ENCODE data around the gene SPATA31C2. TPM values are rescaled to one million over a fixed set of nuclear protein-coding genes. Genes with fewer than 3 reads are reported as not detected.

SPATA31C2 gene
- total and polyA plus RNA-seq, 2 donors (not counting 3 experiments of a cell fraction or from before 2014, with no cell fraction given) = not detected

DNA sequence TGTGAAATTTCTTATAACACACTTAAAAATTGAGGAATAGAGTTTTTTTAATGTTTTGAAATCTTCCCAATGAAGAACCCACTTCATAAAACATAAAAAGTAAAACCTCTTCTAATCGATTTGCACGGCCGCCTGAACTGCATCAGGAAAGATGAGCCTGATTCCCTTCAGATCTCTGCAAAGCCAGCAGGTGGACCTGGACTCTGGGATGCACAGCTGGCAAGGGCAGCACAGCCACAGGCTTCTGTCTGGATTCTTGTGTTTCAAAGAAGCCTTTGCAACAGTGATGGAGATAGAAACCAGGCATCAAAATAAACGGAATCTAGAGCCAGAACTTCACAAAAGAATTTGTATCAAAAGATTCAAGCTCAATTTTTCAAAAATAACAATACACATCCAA, 36.0 kb upstream of the SPATA31C2 start:
- FAIRE-seq = no peak
- Histone ChIP-seq H2AFZ (ENCODE audit: low read depth, low read length) (no peak overlapping the region), H3K9ac (replicated peaks; ENCODE audit: extremely low read depth, insufficient read depth, low read length) (no peak overlapping the region), H4K20me1 (replicated peaks; ENCODE audit: control insufficient read depth, extremely low read depth, insufficient read depth, low read length) (no peaks in the 10 kb centered on the region), H3K9me1 (replicated peaks; ENCODE audit: control insufficient read depth, extremely low read depth, insufficient read depth, low read length) (no peaks in the 10 kb centered on the region), H3K36me3 (ENCODE audit: control insufficient read depth in 2 of 2, extremely low read depth in 1 of 2, insufficient read depth in 2 of 2, low read length in 2 of 2) (no peaks in the 10 kb centered on the region), H3K9me3 (replicated peaks; ENCODE audit: control insufficient read depth, insufficient read depth, low read length) (no peaks in the 10 kb centered on the region), H3K27ac (ENCODE audit: insufficient read depth, low read depth, low read length) (no peak overlapping the region), H3K4me2 (ENCODE audit: insufficient read depth, low read length) (no peak overlapping the region), H3K79me2 (ENCODE audit: control insufficient read depth, insufficient read depth, low read length) (no peaks in the 10 kb centered on the region), H3K27me3 (ENCODE audit: control insufficient read depth in 2 of 2, insufficient read depth in 2 of 2, low read length in 2 of 2) (no peaks in the 10 kb centered on the region), H3K4me3 (replicated peaks in 1 of 3; ENCODE audit: insufficient read depth in 1 of 3, low read depth in 1 of 3, low read length in 3 of 3) (no peak overlapping the region), H3K4me1 (ENCODE audit: control insufficient read depth, extremely low read depth, insufficient read depth, low read length) (no peaks in the 10 kb centered on the region)
- CTCF ChIA-PET = interaction anchor here (0.7 kb wide), 1 partner anchor 14 kb away, joined by 3 read pairs; no protein-coding TSS in a partner anchor
- dilution Hi-C loops (cut with MboI; ENCODE audit: extremely low pct_ligation_motif_present, low sequenced_read_pairs) = no loop called here
- no peak for TF ChIP-seq POLR2A (IDR thresholded peaks at IDR 0.05; ENCODE audit: low read depth, low read length)
- no peak for TF ChIP-seq JUN (IDR thresholded peaks at IDR 0.05; ENCODE audit: borderline replicate concordance, insufficient read depth, insufficient read length, low read depth)
- no peak for TF ChIP-seq FOS (IDR thresholded peaks at IDR 0.05; ENCODE audit: borderline replicate concordance, insufficient read depth, low read length)
- no peak for TF ChIP-seq MAX (IDR thresholded peaks at IDR 0.05; ENCODE audit: insufficient read depth, insufficient read length)
- no peak for TF ChIP-seq MYC (IDR thresholded peaks at IDR 0.05; ENCODE audit: low read depth, low read length)
- TF ChIP-seq POLR2AphosphoS5 (IDR thresholded peaks at IDR 0.05; ENCODE audit: insufficient read depth, low read depth, low read length) = no peak
- TF ChIP-seq, protein P1, sequence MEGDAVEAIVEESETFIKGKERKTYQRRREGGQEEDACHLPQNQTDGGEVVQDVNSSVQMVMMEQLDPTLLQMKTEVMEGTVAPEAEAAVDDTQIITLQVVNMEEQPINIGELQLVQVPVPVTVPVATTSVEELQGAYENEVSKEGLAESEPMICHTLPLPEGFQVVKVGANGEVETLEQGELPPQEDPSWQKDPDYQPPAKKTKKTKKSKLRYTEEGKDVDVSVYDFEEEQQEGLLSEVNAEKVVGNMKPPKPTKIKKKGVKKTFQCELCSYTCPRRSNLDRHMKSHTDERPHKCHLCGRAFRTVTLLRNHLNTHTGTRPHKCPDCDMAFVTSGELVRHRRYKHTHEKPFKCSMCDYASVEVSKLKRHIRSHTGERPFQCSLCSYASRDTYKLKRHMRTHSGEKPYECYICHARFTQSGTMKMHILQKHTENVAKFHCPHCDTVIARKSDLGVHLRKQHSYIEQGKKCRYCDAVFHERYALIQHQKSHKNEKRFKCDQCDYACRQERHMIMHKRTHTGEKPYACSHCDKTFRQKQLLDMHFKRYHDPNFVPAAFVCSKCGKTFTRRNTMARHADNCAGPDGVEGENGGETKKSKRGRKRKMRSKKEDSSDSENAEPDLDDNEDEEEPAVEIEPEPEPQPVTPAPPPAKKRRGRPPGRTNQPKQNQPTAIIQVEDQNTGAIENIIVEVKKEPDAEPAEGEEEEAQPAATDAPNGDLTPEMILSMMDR (IDR thresholded peaks at IDR 0.05; ENCODE audit: extremely low read depth in 1 of 2, insufficient read depth in 1 of 2, low read depth in 1 of 2, low read length in 2 of 2) = no peak
- TF ChIP-seq EZH2 (IDR thresholded peaks at IDR 0.05; ENCODE audit: borderline replicate concordance, low read depth, low read length, severe bottlenecking) = no peak
- TF ChIP-seq GATA2 (IDR thresholded peaks at IDR 0.05; ENCODE audit: insufficient read depth, insufficient read length, low read depth, low read length) = no peak
- DNase-seq (ENCODE audit: low read depth, low spot score) = no peak
- intact Hi-C loops (cut with micrococcal nuclease) = loop anchor here (5.0 kb wide), 1 partner anchor 492 kb away; no protein-coding TSS in a partner anchor
- POLR2A ChIA-PET = no interaction called here
- no TSS peak for BruUV-seq (replicated peaks)

Data from endothelial cell of umbilical vein (primary cell).